Esophagus squamous epithelium (tissue), 4 donors: ENCODE results near the gene FOXK2.

ENCODE experiments used
- CTCF ChIP-seq, 6 experiments: fragments of 450-650 bp in 4 of 6; fragments of 200-600 bp in 2 of 6; sonication (generic) in 2 of 6; IDR thresholded peaks; one replicate each; pipeline ENCODE4 v1.5.1; 2016 to 2019; ENCODE audit warnings: antibody characterized with exemption in 6 of 6, mild to moderate bottlenecking in 4 of 6, moderate library complexity in 4 of 6
- POLR2A ChIP-seq, 4 donors: fragments of 450-650 bp; IDR thresholded peaks; one replicate each; pipeline ENCODE4 v1.6.1; 2017; ENCODE audit warnings: antibody characterized with exemption in 4 of 4, mild to moderate bottlenecking in 4 of 4, moderate library complexity in 3 of 4

- no peak for TF ChIP-seq CTCF (IDR thresholded peaks at IDR 0.05)
- no peak for TF ChIP-seq POLR2A (IDR thresholded peaks at IDR 0.05)
These were observed 41.4 kb downstream of the FOXK2 start for GRCh38 chr17:82560802-82561428.
